ENCODE measurements around the gene WIPF2. TPM values are rescaled to one million over a fixed set of nuclear protein-coding genes. Genes with fewer than 3 reads are reported as not detected.

Gene WIPF2
- total RNA-seq, 1 donor from 2014 or later, result 11.2 TPM

DNA sequence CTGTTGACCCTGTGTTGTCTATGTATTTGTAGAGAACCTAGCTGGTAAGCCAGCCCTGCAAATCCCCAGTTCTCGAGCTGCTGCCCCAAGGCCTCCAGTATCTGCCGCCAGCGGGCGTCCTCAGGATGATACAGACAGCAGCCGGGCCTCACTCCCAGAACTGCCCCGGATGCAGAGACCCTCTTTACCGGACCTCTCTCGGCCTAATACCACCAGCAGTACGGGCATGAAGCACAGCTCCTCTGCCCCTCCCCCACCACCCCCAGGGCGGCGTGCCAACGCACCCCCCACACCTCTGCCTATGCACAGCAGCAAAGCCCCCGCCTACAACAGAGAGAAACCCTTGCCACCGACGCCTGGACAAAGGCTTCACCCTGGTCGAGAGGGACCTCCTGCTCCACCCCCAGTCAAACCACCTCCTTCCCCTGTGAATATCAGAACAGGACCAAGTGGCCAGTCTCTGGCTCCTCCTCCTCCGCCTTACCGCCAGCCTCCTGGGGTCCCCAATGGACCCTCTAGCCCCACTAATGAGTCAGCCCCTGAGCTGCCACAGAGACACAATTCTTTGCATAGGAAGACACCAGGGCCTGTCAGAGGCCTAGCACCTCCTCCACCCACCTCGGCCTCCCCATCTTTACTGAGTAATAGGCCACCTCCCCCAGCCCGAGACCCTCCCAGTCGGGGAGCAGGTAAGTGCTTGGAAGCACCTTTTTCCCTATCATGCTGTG lies 45.5 kb downstream of the WIPF2 start:
- no peak overlapping the region for H3K4me3 ChIP-seq
- H3K27me3 ChIP-seq, result no peaks in the 10 kb centered on the region
- TF ChIP-seq, protein P1, sequence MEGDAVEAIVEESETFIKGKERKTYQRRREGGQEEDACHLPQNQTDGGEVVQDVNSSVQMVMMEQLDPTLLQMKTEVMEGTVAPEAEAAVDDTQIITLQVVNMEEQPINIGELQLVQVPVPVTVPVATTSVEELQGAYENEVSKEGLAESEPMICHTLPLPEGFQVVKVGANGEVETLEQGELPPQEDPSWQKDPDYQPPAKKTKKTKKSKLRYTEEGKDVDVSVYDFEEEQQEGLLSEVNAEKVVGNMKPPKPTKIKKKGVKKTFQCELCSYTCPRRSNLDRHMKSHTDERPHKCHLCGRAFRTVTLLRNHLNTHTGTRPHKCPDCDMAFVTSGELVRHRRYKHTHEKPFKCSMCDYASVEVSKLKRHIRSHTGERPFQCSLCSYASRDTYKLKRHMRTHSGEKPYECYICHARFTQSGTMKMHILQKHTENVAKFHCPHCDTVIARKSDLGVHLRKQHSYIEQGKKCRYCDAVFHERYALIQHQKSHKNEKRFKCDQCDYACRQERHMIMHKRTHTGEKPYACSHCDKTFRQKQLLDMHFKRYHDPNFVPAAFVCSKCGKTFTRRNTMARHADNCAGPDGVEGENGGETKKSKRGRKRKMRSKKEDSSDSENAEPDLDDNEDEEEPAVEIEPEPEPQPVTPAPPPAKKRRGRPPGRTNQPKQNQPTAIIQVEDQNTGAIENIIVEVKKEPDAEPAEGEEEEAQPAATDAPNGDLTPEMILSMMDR (IDR thresholded peaks at IDR 0.05), result no peak
- H3K27ac ChIP-seq, result no peak overlapping the region
- H3K9me3 ChIP-seq, result no peaks in the 10 kb centered on the region
- no peak for DNase-seq (ENCODE audit: low spot score in 2 of 2)
- H3K4me1 ChIP-seq, result no peaks in the 10 kb centered on the region
- H3K36me3 ChIP-seq, result peaks cover 66 to 69% of the 10 kb centered on the region in 2 donors
- intact Hi-C loops (cut with DNase I), result no loop called here

DNA sequence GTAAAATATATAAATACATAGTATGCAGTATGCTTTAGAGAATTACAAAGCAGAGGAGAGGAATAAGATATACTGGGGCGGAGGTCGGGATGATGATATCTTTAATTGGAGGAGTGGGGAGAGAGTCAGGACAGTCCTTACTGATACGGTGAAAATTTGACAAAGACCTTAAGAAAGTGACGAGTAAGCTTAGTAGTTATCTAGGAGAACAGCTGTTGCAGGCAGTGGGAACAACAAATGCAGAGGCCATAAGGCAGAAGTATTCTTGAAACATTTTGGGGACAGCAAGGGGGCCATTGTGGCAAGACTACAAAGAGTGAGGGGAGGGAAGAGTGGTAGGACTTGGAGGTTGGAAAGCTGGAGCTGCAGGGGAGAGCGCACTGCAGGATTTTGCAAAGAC lies 46.2 kb downstream of the WIPF2 start:
- Histone ChIP-seq H3K36me3 (peaks cover 64 to 65% of the 10 kb centered on the region in 2 donors), H3K9me3 (no peaks in the 10 kb centered on the region), H3K27me3 (no peaks in the 10 kb centered on the region), H3K4me3 (no peak overlapping the region), H3K27ac (no peak overlapping the region), H3K4me1 (no peaks in the 10 kb centered on the region)
- intact Hi-C loops (cut with DNase I), result no loop called here
- DNase-seq (ENCODE audit: low spot score in 2 of 2), result no peak
- TF ChIP-seq, protein P1 (IDR thresholded peaks at IDR 0.05), result no peak

DNA sequence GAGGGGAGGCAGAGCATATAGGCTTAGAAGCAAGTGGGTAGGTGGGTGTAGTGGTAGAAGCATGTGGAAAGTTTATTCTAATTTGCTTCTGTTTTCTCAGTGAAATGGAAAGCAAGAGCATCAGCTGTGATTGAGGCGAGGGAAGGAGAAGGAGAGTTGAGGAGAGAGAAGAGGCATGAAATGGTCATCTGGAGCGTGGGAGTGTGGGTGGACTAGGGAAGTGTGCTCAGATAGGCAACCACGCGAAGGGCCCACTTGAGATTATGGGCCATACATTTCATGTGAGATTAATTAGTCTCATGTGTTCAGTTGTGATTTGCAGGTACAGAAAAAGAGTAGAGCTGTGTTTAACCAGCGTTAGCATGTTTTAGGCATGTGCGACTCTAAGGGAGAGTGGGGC lies 47.8 kb downstream of the WIPF2 start:
- Histone ChIP-seq H3K9me3 (no peaks in the 10 kb centered on the region), H3K27me3 (no peaks in the 10 kb centered on the region), H3K36me3 (peaks cover 57 to 62% of the 10 kb centered on the region in 2 donors), H3K4me3 (no peak overlapping the region), H3K4me1 (no peaks in the 10 kb centered on the region), H3K27ac (no peak overlapping the region)
- TF ChIP-seq, protein P1 (IDR thresholded peaks at IDR 0.05), result no peak
- no peak for DNase-seq (ENCODE audit: low spot score in 2 of 2)
- intact Hi-C loops (cut with DNase I), result no loop called here

DNA sequence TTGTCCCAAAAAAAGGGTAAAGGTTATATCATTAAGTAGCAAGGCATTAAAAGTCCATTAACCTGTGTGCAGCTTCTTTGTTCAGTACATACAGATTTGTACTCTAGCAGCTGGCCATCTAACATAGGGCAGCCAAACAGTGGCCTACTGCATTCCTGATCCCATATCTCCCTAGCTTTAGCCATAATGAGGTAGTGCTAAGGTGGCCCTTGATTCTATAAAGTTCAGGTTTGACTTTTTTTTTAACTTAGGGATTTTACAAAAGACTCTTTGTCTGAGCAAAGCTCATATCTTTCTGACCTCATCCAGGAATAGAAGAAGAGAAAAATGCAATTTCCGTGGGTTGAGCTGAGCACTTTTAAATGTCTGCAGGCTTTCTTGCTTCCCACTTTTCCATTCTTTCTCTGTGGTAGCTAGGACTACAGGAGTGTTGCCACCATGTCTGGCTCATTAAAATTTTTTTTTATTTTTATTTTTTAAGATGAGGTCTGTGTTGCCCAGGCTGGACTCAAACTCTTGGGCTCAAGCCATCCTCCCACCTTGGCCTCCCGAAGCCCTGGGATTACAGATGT lies 49.1 kb downstream of the WIPF2 start:
- Histone ChIP-seq H3K4me3 (no peak overlapping the region), H3K27ac (no peak overlapping the region), H3K27me3 (no peaks in the 10 kb centered on the region), H3K4me1 (no peaks in the 10 kb centered on the region), H3K9me3 (no peaks in the 10 kb centered on the region), H3K36me3 (peaks cover 53 to 57% of the 10 kb centered on the region in 2 donors)
- TF ChIP-seq, protein P1 (IDR thresholded peaks at IDR 0.05), result no peak
- intact Hi-C loops (cut with DNase I), result no loop called here
- DNase-seq (ENCODE audit: low spot score in 2 of 2), result no peak

DNA sequence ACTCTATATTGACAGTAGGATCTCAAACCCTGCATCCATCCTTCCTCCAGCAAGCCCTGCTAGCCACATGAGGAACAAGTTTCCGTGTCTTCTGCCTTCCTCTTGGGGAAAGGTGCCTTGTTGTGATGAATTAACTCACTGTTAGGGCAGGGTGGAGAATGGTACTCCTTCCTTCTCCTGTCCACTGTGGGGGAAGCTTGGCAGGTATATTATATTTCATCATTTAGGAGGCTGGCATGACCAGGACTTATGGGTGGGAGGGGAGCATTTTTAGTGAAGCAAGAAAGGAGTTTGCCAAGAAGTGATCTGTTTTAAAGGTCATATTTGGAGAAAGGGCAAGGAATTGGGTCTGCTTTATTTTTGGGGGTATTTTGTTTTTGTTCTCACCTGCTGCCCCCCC lies 59.3 kb downstream of the WIPF2 start:
- H3K4me3 ChIP-seq, result no peak overlapping the region
- H3K9me3 ChIP-seq, result no peaks in the 10 kb centered on the region
- DNase-seq (ENCODE audit: low spot score in 2 of 2), result no peak
- peaks cover 72 to 79% of the 10 kb centered on the region in 2 donors for H3K36me3 ChIP-seq
- no peak overlapping the region for H3K27ac ChIP-seq
- TF ChIP-seq, protein P1 (IDR thresholded peaks at IDR 0.05), result no peak
- no peaks in the 10 kb centered on the region for H3K4me1 ChIP-seq
- intact Hi-C loops (cut with DNase I), result no loop called here
- H3K27me3 ChIP-seq, result no peaks in the 10 kb centered on the region

Measured in ascending aorta (tissue), 2 donors.